ENCODE data around the gene DCST2.

Gene DCST2

GRCh38 chr1:155035936-155036335 is 2.4 kb upstream of the DCST2 start:
- DNase-seq (ENCODE audit: low spot score in 2 of 2), result no peak
- Histone ChIP-seq H3K4me1 (no peaks in the 10 kb centered on the region), H3K36me3 (replicated peaks) (no peaks in the 10 kb centered on the region), H3K9me3 (no peaks in the 10 kb centered on the region), H3K4me3 (no peak overlapping the region), H3K27me3 (ENCODE audit: low read depth) (no peaks in the 10 kb centered on the region)
- in situ Hi-C loops (cut with MboI; ENCODE audit: low sequenced_read_pairs), result no loop called here

GRCh38 chr1:155034318-155035208 is 982 bp upstream of the DCST2 start:
- no peak for DNase-seq (ENCODE audit: low spot score in 2 of 2)
- in situ Hi-C loops (cut with MboI; ENCODE audit: low sequenced_read_pairs), result no loop called here
- H3K4me1 ChIP-seq, result no peaks in the 10 kb centered on the region
- no peak overlapping the region for H3K4me3 ChIP-seq
- H3K27me3 ChIP-seq (ENCODE audit: low read depth), result no peaks in the 10 kb centered on the region
- no peaks in the 10 kb centered on the region for H3K36me3 ChIP-seq (replicated peaks)
- H3K9me3 ChIP-seq, result no peaks in the 10 kb centered on the region

GRCh38 chr1:155032886-155033285 is 695 bp downstream of the DCST2 start:
- no peak for DNase-seq (ENCODE audit: low spot score in 2 of 2)
- no peaks in the 10 kb centered on the region for H3K36me3 ChIP-seq (replicated peaks)
- in situ Hi-C loops (cut with MboI; ENCODE audit: low sequenced_read_pairs), result no loop called here

GRCh38 chr1:155030899-155031298 is 2.7 kb downstream of the DCST2 start:
- DNase-seq (ENCODE audit: low spot score in 2 of 2), result no peak
- H3K36me3 ChIP-seq (replicated peaks), result no peaks in the 10 kb centered on the region
- in situ Hi-C loops (cut with MboI; ENCODE audit: low sequenced_read_pairs), result no loop called here
- no peaks in the 10 kb centered on the region for H3K9me3 ChIP-seq
- H3K4me3 ChIP-seq, result no peak overlapping the region
- no peaks in the 10 kb centered on the region for H3K27me3 ChIP-seq (ENCODE audit: low read depth)
- H3K4me1 ChIP-seq, result no peaks in the 10 kb centered on the region

More at GRCh38 chr1:155032886-155033285, 695 bp downstream of the DCST2 start:
- Histone ChIP-seq H3K4me1 (no peaks in the 10 kb centered on the region), H3K27me3 (ENCODE audit: low read depth) (no peaks in the 10 kb centered on the region), H3K9me3 (no peaks in the 10 kb centered on the region), H3K4me3 (no peak overlapping the region)

- H3K27me3 ChIP-seq (ENCODE audit: low read depth), result no peaks in the 10 kb centered on the region
- in situ Hi-C loops (cut with MboI; ENCODE audit: low sequenced_read_pairs), result no loop called here
- H3K4me3 ChIP-seq, result no peak overlapping the region
- no peaks in the 10 kb centered on the region for H3K36me3 ChIP-seq (replicated peaks)
- no peaks in the 10 kb centered on the region for H3K4me1 ChIP-seq
- no peaks in the 10 kb centered on the region for H3K9me3 ChIP-seq
- no peak for DNase-seq (ENCODE audit: low spot score in 2 of 2)
Observed at GRCh38 chr1:155030243-155030795, 3.3 kb downstream of the DCST2 start.

GRCh38 chr1:155029513-155030242 is 3.9 kb downstream of the DCST2 start:
- no peak for DNase-seq (ENCODE audit: low spot score in 2 of 2)
- Histone ChIP-seq H3K4me3 (no peak overlapping the region), H3K9me3 (no peaks in the 10 kb centered on the region), H3K36me3 (replicated peaks) (no peaks in the 10 kb centered on the region), H3K4me1 (no peaks in the 10 kb centered on the region), H3K27me3 (ENCODE audit: low read depth) (no peaks in the 10 kb centered on the region)
- in situ Hi-C loops (cut with MboI; ENCODE audit: low sequenced_read_pairs), result loop anchor here (10.0 kb wide), 1 partner anchor 55 kb away; no protein-coding TSS in a partner anchor

GRCh38 chr1:155026588-155026987 is 7.0 kb downstream of the DCST2 start:
- DNase-seq (ENCODE audit: low spot score in 2 of 2), result no peak
- H3K36me3 ChIP-seq (replicated peaks), result no peaks in the 10 kb centered on the region
- in situ Hi-C loops (cut with MboI; ENCODE audit: low sequenced_read_pairs), result loop anchor here (10.0 kb wide), 1 partner anchor 58 kb away; no protein-coding TSS in a partner anchor
- H3K4me3 ChIP-seq, result no peak overlapping the region
- H3K27me3 ChIP-seq (ENCODE audit: low read depth), result no peaks in the 10 kb centered on the region
- H3K4me1 ChIP-seq, result no peaks in the 10 kb centered on the region
- no peaks in the 10 kb centered on the region for H3K9me3 ChIP-seq

GRCh38 chr1:155026154-155026553 is 7.4 kb downstream of the DCST2 start:
- Histone ChIP-seq H3K9me3 (no peaks in the 10 kb centered on the region), H3K4me3 (no peak overlapping the region), H3K4me1 (no peaks in the 10 kb centered on the region), H3K27me3 (ENCODE audit: low read depth) (no peaks in the 10 kb centered on the region), H3K36me3 (replicated peaks) (no peaks in the 10 kb centered on the region)
- DNase-seq (ENCODE audit: low spot score in 2 of 2), result no peak
- in situ Hi-C loops (cut with MboI; ENCODE audit: low sequenced_read_pairs), result loop anchor here (10.0 kb wide), 1 partner anchor 59 kb away; no protein-coding TSS in a partner anchor

- Histone ChIP-seq H3K4me3 (no peak overlapping the region), H3K27me3 (ENCODE audit: low read depth) (no peaks in the 10 kb centered on the region), H3K36me3 (replicated peaks) (no peaks in the 10 kb centered on the region), H3K4me1 (no peaks in the 10 kb centered on the region), H3K9me3 (no peaks in the 10 kb centered on the region)
- DNase-seq (ENCODE audit: low spot score in 2 of 2), result no peak
- in situ Hi-C loops (cut with MboI; ENCODE audit: low sequenced_read_pairs), result loop anchor here (10.0 kb wide), 1 partner anchor 60 kb away; no protein-coding TSS in a partner anchor
Observed at GRCh38 chr1:155024315-155024714, 9.3 kb downstream of the DCST2 start.

GRCh38 chr1:155023627-155024026 is 10.0 kb downstream of the DCST2 start:
- in situ Hi-C loops (cut with MboI; ENCODE audit: low sequenced_read_pairs), result loop anchor here (10.0 kb wide), 1 partner anchor 61 kb away; no protein-coding TSS in a partner anchor
- Histone ChIP-seq H3K4me1 (no peaks in the 10 kb centered on the region), H3K9me3 (no peaks in the 10 kb centered on the region), H3K4me3 (no peak overlapping the region), H3K36me3 (replicated peaks) (no peaks in the 10 kb centered on the region), H3K27me3 (ENCODE audit: low read depth) (no peaks in the 10 kb centered on the region)
- no peak for DNase-seq (ENCODE audit: low spot score in 2 of 2)

GRCh38 chr1:155022927-155023236 is 10.7 kb downstream of the DCST2 start:
- Histone ChIP-seq H3K27me3 (ENCODE audit: low read depth) (no peaks in the 10 kb centered on the region), H3K36me3 (replicated peaks) (no peaks in the 10 kb centered on the region), H3K4me3 (no peak overlapping the region), H3K9me3 (no peaks in the 10 kb centered on the region), H3K4me1 (no peaks in the 10 kb centered on the region; the same call in 1 of the 2 replicates)
- no peak for DNase-seq (ENCODE audit: low spot score in 2 of 2)
- in situ Hi-C loops (cut with MboI; ENCODE audit: low sequenced_read_pairs), result loop anchor here (10.0 kb wide), 1 partner anchor 62 kb away; no protein-coding TSS in a partner anchor

- no peaks in the 10 kb centered on the region for H3K36me3 ChIP-seq (replicated peaks)
Observed at GRCh38 chr1:155022136-155022926, 11.2 kb downstream of the DCST2 start.

More at GRCh38 chr1:155022136-155022926, 11.2 kb downstream of the DCST2 start:
- no peak overlapping the region for H3K4me3 ChIP-seq
- H3K9me3 ChIP-seq, result no peaks in the 10 kb centered on the region
- H3K4me1 ChIP-seq, result peaks cover 3% of the 10 kb centered on the region
- H3K27me3 ChIP-seq (ENCODE audit: low read depth), result no peaks in the 10 kb centered on the region
- no peak for DNase-seq (ENCODE audit: low spot score in 2 of 2)
- in situ Hi-C loops (cut with MboI; ENCODE audit: low sequenced_read_pairs), result loop anchor here (10.0 kb wide), 1 partner anchor 62 kb away; no protein-coding TSS in a partner anchor

Measured in HAP-1 (cell line).